GM23338 (cell line): ENCODE measurements around the gene EPHA5. TPM values are rescaled to one million over a fixed set of nuclear protein-coding genes. Genes with fewer than 3 reads are reported as not detected.

ENCODE experiments used
- ATAC-seq: fragments of 200-7000 bp; cut with Tn5 transposase; 3 replicates; pipeline ENCODE4 v1.9.1; 2020
- DNase-seq: peaks from one replicate; pipeline ENCODE4 v3.0.0-alpha.2; 2015; ENCODE audit warnings: low spot score
- H2AFZ ChIP-seq: fragments of 200-600 bp; sonication (generic); 2 replicates; pipeline ENCODE4 v1.8.0; 2016; ENCODE audit warnings: antibody characterized with exemption, mild to moderate bottlenecking, moderate library complexity
- H3F3A ChIP-seq: fragments of 200-600 bp; sonication (generic); replicated peaks from 2 replicates; pipeline ENCODE4 v1.8.0; 2017; ENCODE audit warnings: antibody characterized with exemption, mixed run types, low read depth
- H3K27ac ChIP-seq: fragments of 200-600 bp; sonication (generic); 2 replicates; pipeline ENCODE4 v1.6.1; 2016; ENCODE audit warnings: low read depth
- H3K27me3 ChIP-seq: fragments of 200-600 bp; sonication (generic); 2 replicates; pipeline ENCODE4 v1.8.0; 2016; ENCODE audit warnings: mild to moderate bottlenecking, mixed run types, moderate library complexity; ENCODE audit not compliant: insufficient read depth
- H3K36me3 ChIP-seq: fragments of 200-600 bp; sonication (generic); 2 replicates; pipeline ENCODE4 v1.8.0; 2016; ENCODE audit warnings: mild to moderate bottlenecking; ENCODE audit not compliant: insufficient read depth
- H3K4me1 ChIP-seq: fragments of 200-600 bp; sonication (generic); 2 replicates; pipeline ENCODE4 v1.8.0; 2016; ENCODE audit warnings: mild to moderate bottlenecking, moderate library complexity; ENCODE audit not compliant: insufficient read depth
- H3K4me2 ChIP-seq: fragments of 200-600 bp; sonication (generic); 2 replicates; pipeline ENCODE4 v1.7.1; 2017; ENCODE audit warnings: mixed run types
- H3K4me3 ChIP-seq: fragments of 200-600 bp; sonication (generic); 2 replicates; pipeline ENCODE4 v1.6.1; 2016; ENCODE audit warnings: mixed run types
- H3K79me2 ChIP-seq: fragments of 200-600 bp; sonication (generic); replicated peaks from 2 replicates; pipeline ENCODE4 v1.8.0; 2017; ENCODE audit warnings: mild to moderate bottlenecking; ENCODE audit not compliant: insufficient read depth
- H3K9me2 ChIP-seq: fragments of 200-600 bp; sonication (generic); 2 replicates; pipeline ENCODE4 v1.8.0; 2017; ENCODE audit not compliant: insufficient read depth
- H4K20me1 ChIP-seq: fragments of 200-600 bp; sonication (generic); replicated peaks from 2 replicates; pipeline ENCODE4 v1.8.0; 2017; ENCODE audit warnings: mild to moderate bottlenecking; ENCODE audit not compliant: insufficient read depth
- H3K27ac Mint-ChIP-seq: 2 replicates; pipeline ENCODE4 v1.8.0; 2020; ENCODE audit warnings: inconsistent platforms, mild to moderate bottlenecking, moderate library complexity, mixed read lengths
- H3K27me3 Mint-ChIP-seq: 3 replicates; pipeline ENCODE4 v1.8.0; 2022; ENCODE audit warnings: low read depth, mild to moderate bottlenecking, moderate library complexity, mixed read lengths, inconsistent platforms; ENCODE audit not compliant: insufficient read depth, poor library complexity
- H3K36me3 Mint-ChIP-seq: 3 replicates; pipeline ENCODE4 v1.8.0; 2021; ENCODE audit warnings: low read depth, mild to moderate bottlenecking, inconsistent platforms, moderate library complexity, mixed read lengths
- H3K4me1 Mint-ChIP-seq: 3 replicates; pipeline ENCODE4 v1.8.0; 2020; ENCODE audit warnings: mild to moderate bottlenecking, inconsistent platforms, mixed read lengths
- H3K4me3 Mint-ChIP-seq: 3 replicates; pipeline ENCODE4 v1.8.0; 2021; ENCODE audit warnings: moderate library complexity, mild to moderate bottlenecking, inconsistent platforms, mixed read lengths
- H3K9me3 Mint-ChIP-seq: 3 replicates; pipeline ENCODE4 v1.8.0; 2020; ENCODE audit warnings: moderate library complexity, mild to moderate bottlenecking, inconsistent platforms, mixed read lengths
- CREB1 ChIP-seq: fragments of 250-450 bp; sonication (Bioruptor Pico); IDR thresholded peaks from 2 replicates; pipeline ENCODE4 v1.5.0; 2020; ENCODE audit warnings: low read depth, mild to moderate bottlenecking, moderate library complexity
- EZH2phosphoT487 ChIP-seq: fragments of 200-600 bp; sonication (generic); IDR thresholded peaks from one replicate; pipeline ENCODE4 v1.8.1; 2018; ENCODE audit warnings: antibody characterized with exemption; ENCODE audit not compliant: unreplicated experiment
- NANOG ChIP-seq: IDR thresholded peaks from 2 replicates; pipeline ENCODE4 v1.6.1; 2016; ENCODE audit warnings: antibody characterized with exemption, borderline replicate concordance
- ZNF331 ChIP-seq: fragments of 250-450 bp; sonication (Bioruptor Pico); IDR thresholded peaks from 2 replicates; pipeline ENCODE4 v1.5.0; 2020; ENCODE audit warnings: low read depth, mild to moderate bottlenecking, moderate library complexity
- polyA plus RNA-seq: library from polyadenylated mRNA; unstranded; fragments of >200 nt; fragmentation: Nextera tagmentation; extraction: Ambion mirVana; gene quantifications from 2 replicates; pipeline ENCODE4 v1.2.1, GENCODE V29; 2016
- total RNA-seq: library from RNA; depleted of rRNA; stranded (reverse); fragments of >200 nt; shearing (Covaris generic); gene quantifications from 2 replicates; pipeline ENCODE4 v1.2.3, GENCODE V29; 2014
- TF ChIP-seq, protein P1 (sequence below): IDR thresholded peaks from one replicate; pipeline ENCODE4 v1.6.1; 2018; ENCODE audit warnings: antibody characterized with exemption; ENCODE audit not compliant: unreplicated experiment
- TF ChIP-seq, protein P2 (sequence below): fragments of 250-450 bp; sonication (Bioruptor Pico); IDR thresholded peaks from 2 replicates; pipeline ENCODE4 v1.5.0; 2020; ENCODE audit warnings: mild to moderate bottlenecking, moderate library complexity
- TF ChIP-seq, protein P3 (sequence below), 2 experiments: fragments of 200-600 bp in 1 of 2; sonication (generic) in 1 of 2; conservative IDR thresholded peaks; 2 replicates each; pipeline versions ENCODE4 v1.5.1 to v1.6.1; 2016 to 2017; ENCODE audit warnings: antibody characterized with exemption in 2 of 2, low read depth in 2 of 2, mild to moderate bottlenecking in 2 of 2, moderate library complexity in 1 of 2

EPHA5 gene
- total and polyA plus RNA-seq, 2 experiments from 2014 or later, result 0.05 to 0.24 TPM

DNA sequence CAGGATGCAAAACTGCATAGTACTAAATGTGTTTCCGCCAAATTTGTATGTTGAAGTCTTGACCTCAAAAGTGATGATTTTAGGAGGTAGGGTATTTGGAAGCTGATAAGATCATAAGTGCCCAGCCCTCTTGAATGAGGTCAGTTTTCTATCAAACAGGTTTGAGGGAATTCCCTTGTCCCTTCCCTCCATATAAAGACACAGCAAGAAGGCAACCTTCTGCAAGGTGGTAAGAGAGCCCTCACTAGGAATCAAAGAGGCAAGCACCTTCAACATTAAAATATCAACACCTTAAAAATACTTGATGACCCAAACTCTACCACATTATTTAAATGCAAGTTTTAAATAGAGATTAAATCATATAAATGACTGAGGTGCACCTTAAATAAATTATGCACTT is 288.6 kb downstream of the EPHA5 start (continued):
- TF ChIP-seq, protein P1, sequence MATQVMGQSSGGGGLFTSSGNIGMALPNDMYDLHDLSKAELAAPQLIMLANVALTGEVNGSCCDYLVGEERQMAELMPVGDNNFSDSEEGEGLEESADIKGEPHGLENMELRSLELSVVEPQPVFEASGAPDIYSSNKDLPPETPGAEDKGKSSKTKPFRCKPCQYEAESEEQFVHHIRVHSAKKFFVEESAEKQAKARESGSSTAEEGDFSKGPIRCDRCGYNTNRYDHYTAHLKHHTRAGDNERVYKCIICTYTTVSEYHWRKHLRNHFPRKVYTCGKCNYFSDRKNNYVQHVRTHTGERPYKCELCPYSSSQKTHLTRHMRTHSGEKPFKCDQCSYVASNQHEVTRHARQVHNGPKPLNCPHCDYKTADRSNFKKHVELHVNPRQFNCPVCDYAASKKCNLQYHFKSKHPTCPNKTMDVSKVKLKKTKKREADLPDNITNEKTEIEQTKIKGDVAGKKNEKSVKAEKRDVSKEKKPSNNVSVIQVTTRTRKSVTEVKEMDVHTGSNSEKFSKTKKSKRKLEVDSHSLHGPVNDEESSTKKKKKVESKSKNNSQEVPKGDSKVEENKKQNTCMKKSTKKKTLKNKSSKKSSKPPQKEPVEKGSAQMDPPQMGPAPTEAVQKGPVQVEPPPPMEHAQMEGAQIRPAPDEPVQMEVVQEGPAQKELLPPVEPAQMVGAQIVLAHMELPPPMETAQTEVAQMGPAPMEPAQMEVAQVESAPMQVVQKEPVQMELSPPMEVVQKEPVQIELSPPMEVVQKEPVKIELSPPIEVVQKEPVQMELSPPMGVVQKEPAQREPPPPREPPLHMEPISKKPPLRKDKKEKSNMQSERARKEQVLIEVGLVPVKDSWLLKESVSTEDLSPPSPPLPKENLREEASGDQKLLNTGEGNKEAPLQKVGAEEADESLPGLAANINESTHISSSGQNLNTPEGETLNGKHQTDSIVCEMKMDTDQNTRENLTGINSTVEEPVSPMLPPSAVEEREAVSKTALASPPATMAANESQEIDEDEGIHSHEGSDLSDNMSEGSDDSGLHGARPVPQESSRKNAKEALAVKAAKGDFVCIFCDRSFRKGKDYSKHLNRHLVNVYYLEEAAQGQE, result no peak
- TF ChIP-seq NANOG, result no peak
- no peak for TF ChIP-seq CREB1 (CRISPR knock-in tag)
- TF ChIP-seq, protein P2, sequence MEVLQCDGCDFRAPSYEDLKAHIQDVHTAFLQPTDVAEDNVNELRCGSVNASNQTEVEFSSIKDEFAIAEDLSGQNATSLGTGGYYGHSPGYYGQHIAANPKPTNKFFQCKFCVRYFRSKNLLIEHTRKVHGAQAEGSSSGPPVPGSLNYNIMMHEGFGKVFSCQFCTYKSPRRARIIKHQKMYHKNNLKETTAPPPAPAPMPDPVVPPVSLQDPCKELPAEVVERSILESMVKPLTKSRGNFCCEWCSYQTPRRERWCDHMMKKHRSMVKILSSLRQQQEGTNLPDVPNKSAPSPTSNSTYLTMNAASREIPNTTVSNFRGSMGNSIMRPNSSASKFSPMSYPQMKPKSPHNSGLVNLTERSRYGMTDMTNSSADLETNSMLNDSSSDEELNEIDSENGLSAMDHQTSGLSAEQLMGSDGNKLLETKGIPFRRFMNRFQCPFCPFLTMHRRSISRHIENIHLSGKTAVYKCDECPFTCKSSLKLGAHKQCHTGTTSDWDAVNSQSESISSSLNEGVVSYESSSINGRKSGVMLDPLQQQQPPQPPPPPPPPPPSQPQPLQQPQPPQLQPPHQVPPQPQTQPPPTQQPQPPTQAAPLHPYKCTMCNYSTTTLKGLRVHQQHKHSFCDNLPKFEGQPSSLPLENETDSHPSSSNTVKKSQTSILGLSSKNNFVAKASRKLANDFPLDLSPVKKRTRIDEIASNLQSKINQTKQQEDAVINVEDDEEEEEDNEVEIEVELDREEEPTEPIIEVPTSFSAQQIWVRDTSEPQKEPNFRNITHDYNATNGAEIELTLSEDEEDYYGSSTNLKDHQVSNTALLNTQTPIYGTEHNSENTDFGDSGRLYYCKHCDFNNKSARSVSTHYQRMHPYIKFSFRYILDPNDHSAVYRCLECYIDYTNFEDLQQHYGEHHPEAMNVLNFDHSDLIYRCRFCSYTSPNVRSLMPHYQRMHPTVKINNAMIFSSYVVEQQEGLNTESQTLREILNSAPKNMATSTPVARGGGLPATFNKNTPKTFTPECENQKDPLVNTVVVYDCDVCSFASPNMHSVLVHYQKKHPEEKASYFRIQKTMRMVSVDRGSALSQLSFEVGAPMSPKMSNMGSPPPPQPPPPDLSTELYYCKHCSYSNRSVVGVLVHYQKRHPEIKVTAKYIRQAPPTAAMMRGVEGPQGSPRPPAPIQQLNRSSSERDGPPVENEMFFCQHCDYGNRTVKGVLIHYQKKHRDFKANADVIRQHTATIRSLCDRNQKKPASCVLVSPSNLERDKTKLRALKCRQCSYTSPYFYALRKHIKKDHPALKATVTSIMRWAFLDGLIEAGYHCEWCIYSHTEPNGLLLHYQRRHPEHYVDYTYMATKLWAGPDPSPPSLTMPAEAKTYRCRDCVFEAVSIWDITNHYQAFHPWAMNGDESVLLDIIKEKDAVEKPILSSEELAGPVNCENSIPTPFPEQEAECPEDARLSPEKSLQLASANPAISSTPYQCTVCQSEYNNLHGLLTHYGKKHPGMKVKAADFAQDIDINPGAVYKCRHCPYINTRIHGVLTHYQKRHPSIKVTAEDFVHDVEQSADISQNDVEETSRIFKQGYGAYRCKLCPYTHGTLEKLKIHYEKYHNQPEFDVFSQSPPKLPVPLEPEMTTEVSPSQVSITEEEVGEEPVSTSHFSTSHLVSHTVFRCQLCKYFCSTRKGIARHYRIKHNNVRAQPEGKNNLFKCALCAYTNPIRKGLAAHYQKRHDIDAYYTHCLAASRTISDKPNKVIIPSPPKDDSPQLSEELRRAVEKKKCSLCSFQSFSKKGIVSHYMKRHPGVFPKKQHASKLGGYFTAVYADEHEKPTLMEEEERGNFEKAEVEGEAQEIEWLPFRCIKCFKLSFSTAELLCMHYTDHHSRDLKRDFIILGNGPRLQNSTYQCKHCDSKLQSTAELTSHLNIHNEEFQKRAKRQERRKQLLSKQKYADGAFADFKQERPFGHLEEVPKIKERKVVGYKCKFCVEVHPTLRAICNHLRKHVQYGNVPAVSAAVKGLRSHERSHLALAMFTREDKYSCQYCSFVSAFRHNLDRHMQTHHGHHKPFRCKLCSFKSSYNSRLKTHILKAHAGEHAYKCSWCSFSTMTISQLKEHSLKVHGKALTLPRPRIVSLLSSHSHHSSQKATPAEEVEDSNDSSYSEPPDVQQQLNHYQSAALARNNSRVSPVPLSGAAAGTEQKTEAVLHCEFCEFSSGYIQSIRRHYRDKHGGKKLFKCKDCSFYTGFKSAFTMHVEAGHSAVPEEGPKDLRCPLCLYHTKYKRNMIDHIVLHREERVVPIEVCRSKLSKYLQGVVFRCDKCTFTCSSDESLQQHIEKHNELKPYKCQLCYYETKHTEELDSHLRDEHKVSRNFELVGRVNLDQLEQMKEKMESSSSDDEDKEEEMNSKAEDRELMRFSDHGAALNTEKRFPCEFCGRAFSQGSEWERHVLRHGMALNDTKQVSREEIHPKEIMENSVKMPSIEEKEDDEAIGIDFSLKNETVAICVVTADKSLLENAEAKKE, result no peak

DNA sequence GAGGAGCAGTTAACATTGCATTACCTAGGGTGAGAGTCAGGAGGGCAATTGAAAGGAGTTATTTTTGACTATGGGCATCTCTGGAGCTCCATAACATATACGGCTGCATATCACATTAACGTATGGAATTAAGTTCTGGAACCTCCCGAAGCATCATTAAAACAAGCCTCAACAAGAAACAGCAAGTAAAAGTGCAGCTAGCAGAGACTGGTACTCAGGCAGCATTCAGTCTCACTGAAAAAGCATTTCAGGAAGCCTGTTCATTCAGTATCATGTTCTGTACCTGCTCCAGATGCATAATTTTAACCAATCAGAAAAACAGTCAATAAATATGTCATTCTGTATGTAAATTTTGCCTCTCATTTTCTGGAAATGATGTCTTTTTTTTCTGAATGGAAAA is 299.6 kb downstream of the EPHA5 start:
- no peaks in the 10 kb centered on the region for H3K79me2 ChIP-seq
- Mint-ChIP-seq H3K9me3 (no peaks in the 10 kb centered on the region), H3K36me3 (no peaks in the 10 kb centered on the region), H3K27ac (no peak overlapping the region), H3K4me3 (no peak overlapping the region), H3K4me1 (no peaks in the 10 kb centered on the region), H3K27me3 (no peaks in the 10 kb centered on the region)
- no peak overlapping the region for H3K27ac ChIP-seq
- H4K20me1 ChIP-seq, result no peaks in the 10 kb centered on the region
- DNase-seq (no peak), ATAC-seq (no peak)
- no peaks in the 10 kb centered on the region for H3K9me2 ChIP-seq
- no peak overlapping the region for H3K4me3 ChIP-seq
- no peaks in the 10 kb centered on the region for H3K36me3 ChIP-seq
- no peaks in the 10 kb centered on the region for H3K27me3 ChIP-seq
- H3F3A ChIP-seq, result no peaks in the 10 kb centered on the region
- no peak overlapping the region for H2AFZ ChIP-seq
- H3K4me2 ChIP-seq, result no peak overlapping the region
- H3K4me1 ChIP-seq, result no peaks in the 10 kb centered on the region
- TF ChIP-seq ZNF331 (CRISPR knock-in tag), result no peak
- TF ChIP-seq, protein P3, sequence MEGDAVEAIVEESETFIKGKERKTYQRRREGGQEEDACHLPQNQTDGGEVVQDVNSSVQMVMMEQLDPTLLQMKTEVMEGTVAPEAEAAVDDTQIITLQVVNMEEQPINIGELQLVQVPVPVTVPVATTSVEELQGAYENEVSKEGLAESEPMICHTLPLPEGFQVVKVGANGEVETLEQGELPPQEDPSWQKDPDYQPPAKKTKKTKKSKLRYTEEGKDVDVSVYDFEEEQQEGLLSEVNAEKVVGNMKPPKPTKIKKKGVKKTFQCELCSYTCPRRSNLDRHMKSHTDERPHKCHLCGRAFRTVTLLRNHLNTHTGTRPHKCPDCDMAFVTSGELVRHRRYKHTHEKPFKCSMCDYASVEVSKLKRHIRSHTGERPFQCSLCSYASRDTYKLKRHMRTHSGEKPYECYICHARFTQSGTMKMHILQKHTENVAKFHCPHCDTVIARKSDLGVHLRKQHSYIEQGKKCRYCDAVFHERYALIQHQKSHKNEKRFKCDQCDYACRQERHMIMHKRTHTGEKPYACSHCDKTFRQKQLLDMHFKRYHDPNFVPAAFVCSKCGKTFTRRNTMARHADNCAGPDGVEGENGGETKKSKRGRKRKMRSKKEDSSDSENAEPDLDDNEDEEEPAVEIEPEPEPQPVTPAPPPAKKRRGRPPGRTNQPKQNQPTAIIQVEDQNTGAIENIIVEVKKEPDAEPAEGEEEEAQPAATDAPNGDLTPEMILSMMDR (conservative IDR thresholded peaks at IDR 0.05; ENCODE audit: low read depth in 2 of 2), result no peak
- TF ChIP-seq NANOG, result no peak
- no peak for TF ChIP-seq EZH2phosphoT487
